ENCODE measurements around the gene NOTCH2NLA.
"Not testable (repeated sequence)": the region's sequence is repeated elsewhere in the genome, so short reads cannot be mapped to it uniquely, and the experiment has no call there.

Gene NOTCH2NLA

DNA sequence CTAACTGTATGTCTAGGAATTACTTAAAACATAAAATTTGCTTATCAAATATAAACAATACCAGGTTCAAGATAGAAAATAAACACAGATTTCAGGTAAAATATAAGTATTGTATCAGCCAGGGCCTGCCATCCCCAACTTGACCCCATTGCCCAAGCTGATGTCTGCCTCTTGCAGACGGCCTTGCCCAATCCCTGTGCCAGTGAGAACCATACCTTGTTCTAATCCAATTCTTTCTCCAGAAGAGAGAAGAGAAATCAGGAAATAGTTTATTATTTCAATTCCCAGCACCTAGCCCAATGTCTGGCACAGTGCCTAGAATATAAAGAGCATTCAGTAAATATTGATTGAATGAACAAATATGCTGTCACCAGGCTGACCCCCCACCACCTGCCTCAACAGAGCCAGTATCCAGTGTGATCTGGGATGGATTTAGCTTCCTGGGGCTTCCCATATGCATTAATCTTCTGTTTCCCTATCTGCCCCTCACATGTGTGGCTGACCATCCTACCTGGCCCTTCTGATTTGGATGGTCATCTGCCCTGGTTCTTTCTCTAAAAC, 29.3 kb upstream of the NOTCH2NLA start:
- not testable (repeated sequence) for H3K27ac ChIP-seq (ENCODE audit: low read depth, low read length); H3K27me3 ChIP-seq (ENCODE audit: control insufficient read depth, insufficient read depth, low read length); H3K36me3 ChIP-seq (ENCODE audit: control insufficient read depth, insufficient read depth, low read length); H3K4me1 ChIP-seq (ENCODE audit: control insufficient read depth, insufficient read depth, low read length); H3K4me3 ChIP-seq (ENCODE audit: low read depth, low read length); H3K9me3 ChIP-seq (ENCODE audit: control insufficient read depth, insufficient read depth, low read depth, low read length); H3K9ac ChIP-seq (ENCODE audit: low read length)

DNA sequence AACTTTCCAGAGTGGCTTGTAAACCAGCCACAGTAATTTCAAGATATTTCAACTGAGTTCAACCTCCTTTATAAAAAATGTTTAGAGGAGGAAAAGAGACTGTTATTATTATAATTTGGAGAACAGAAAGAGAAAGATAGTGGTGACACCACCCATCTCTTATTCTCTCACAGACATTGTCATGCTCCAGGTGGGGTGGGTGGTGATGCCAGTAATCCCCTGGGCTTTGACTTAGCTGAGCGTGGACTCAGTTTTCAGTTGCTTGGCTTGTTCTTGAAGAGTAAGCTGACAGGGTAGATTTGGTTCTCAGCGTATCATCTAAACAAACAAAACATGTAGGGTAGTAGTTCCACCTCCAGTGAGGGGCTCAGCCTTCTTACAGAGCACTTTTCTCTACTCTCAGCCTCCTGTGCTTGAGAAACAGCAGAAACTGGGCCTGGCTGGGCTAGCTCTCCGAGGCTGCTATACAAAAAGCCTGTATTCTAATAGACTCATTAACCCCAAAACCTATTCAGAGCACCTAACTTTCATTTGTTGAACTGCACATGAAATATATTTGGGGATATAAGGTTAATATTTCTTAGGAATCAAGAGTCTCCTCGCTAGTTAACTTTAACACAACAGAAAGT, 25.9 kb upstream of the NOTCH2NLA start:
- not testable (repeated sequence) for H3K27ac ChIP-seq (ENCODE audit: low read depth, low read length); H3K4me3 ChIP-seq (ENCODE audit: low read depth, low read length); H3K4me1 ChIP-seq (ENCODE audit: control insufficient read depth, insufficient read depth, low read length)

GRCh38 chr1:146253249-146253855, 24.5 kb upstream of the NOTCH2NLA start:
- not testable (repeated sequence) for H3K36me3 ChIP-seq (ENCODE audit: control insufficient read depth, insufficient read depth, low read length); H3K27ac ChIP-seq (ENCODE audit: low read depth, low read length); H3K9ac ChIP-seq (ENCODE audit: low read length); H3K4me3 ChIP-seq (ENCODE audit: low read depth, low read length); H3K4me1 ChIP-seq (ENCODE audit: control insufficient read depth, insufficient read depth, low read length); H3K27me3 ChIP-seq (ENCODE audit: control insufficient read depth, insufficient read depth, low read length); H3K9me3 ChIP-seq (ENCODE audit: control insufficient read depth, insufficient read depth, low read depth, low read length)

More for the DNA sequence above, 25.9 kb upstream of the NOTCH2NLA start:
- H3K27me3 ChIP-seq (ENCODE audit: control insufficient read depth, insufficient read depth, low read length); H3K9me3 ChIP-seq (ENCODE audit: control insufficient read depth, insufficient read depth, low read depth, low read length); H3K9ac ChIP-seq (ENCODE audit: low read length); H3K36me3 ChIP-seq (ENCODE audit: control insufficient read depth, insufficient read depth, low read length): not testable (repeated sequence)

GRCh38 chr1:146251523-146251922, 22.7 kb upstream of the NOTCH2NLA start:
- not testable (repeated sequence) for H3K36me3 ChIP-seq (ENCODE audit: control insufficient read depth, insufficient read depth, low read length); H3K9me3 ChIP-seq (ENCODE audit: control insufficient read depth, insufficient read depth, low read depth, low read length); H3K4me1 ChIP-seq (ENCODE audit: control insufficient read depth, insufficient read depth, low read length); H3K27me3 ChIP-seq (ENCODE audit: control insufficient read depth, insufficient read depth, low read length); H3K4me3 ChIP-seq (ENCODE audit: low read depth, low read length); H3K27ac ChIP-seq (ENCODE audit: low read depth, low read length); H3K9ac ChIP-seq (ENCODE audit: low read length)

DNA sequence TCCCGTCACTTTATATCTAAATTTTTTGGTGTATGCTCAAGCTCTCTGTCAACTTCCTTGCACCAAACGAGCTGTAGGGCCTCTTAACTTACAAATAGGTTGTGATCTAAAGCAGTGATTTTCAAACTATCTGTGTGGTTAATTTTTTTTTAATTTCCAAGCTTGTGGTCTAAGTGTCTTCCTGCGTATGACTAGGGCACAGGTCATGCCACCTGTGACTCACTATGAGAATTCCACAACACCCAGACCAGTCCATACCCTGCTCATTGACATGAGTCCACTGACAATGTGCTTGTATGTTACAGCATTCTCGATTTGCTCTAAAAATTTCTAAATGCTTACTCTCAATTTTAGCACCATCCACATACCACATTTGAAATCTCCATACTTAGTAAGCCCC, 19.8 kb upstream of the NOTCH2NLA start:
- not testable (repeated sequence) for H3K9me3 ChIP-seq (ENCODE audit: control insufficient read depth, insufficient read depth, low read depth, low read length); H3K9ac ChIP-seq (ENCODE audit: low read length); H3K4me3 ChIP-seq (ENCODE audit: low read depth, low read length); H3K36me3 ChIP-seq (ENCODE audit: control insufficient read depth, insufficient read depth, low read length); H3K27me3 ChIP-seq (ENCODE audit: control insufficient read depth, insufficient read depth, low read length); H3K27ac ChIP-seq (ENCODE audit: low read depth, low read length); H3K4me1 ChIP-seq (ENCODE audit: control insufficient read depth, insufficient read depth, low read length)

DNA sequence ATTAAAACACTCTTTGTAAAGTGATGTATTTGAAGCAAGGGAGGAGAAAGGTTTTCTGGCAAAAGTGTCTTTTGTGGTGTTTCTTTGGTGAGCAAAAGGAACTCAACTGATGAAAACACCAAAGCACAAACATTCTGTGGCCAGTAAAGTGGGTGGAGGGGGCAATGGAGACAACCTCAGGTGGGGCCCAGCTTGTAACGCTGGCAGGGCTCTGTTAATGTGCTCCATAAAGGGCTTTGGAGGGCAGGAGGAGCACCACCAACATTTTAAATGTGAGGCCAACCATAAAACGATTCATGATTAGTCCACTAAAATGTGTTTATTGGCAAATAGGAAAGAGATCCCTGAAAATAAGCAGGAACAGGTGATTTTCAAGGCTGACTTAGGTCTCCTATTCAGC, 7.8 kb upstream of the NOTCH2NLA start:
- H3K27me3 ChIP-seq (ENCODE audit: control insufficient read depth, insufficient read depth, low read length); H3K27ac ChIP-seq (ENCODE audit: low read depth, low read length); H3K4me3 ChIP-seq (ENCODE audit: low read depth, low read length); H3K36me3 ChIP-seq (ENCODE audit: control insufficient read depth, insufficient read depth, low read length); H3K9me3 ChIP-seq (ENCODE audit: control insufficient read depth, insufficient read depth, low read depth, low read length); H3K4me1 ChIP-seq (ENCODE audit: control insufficient read depth, insufficient read depth, low read length); H3K9ac ChIP-seq (ENCODE audit: low read length): not testable (repeated sequence)

- H3K4me3 ChIP-seq (ENCODE audit: low read depth, low read length); H3K27ac ChIP-seq (ENCODE audit: low read depth, low read length); H3K9ac ChIP-seq (ENCODE audit: low read length); H3K27me3 ChIP-seq (ENCODE audit: control insufficient read depth, insufficient read depth, low read length); H3K36me3 ChIP-seq (ENCODE audit: control insufficient read depth, insufficient read depth, low read length); H3K4me1 ChIP-seq (ENCODE audit: control insufficient read depth, insufficient read depth, low read length); H3K9me3 ChIP-seq (ENCODE audit: control insufficient read depth, insufficient read depth, low read depth, low read length): not testable (repeated sequence)
Measured at GRCh38 chr1:146236026-146236601, 7.3 kb upstream of the NOTCH2NLA start.

- not testable (repeated sequence) for H3K27ac ChIP-seq (ENCODE audit: low read depth, low read length); H3K9me3 ChIP-seq (ENCODE audit: control insufficient read depth, insufficient read depth, low read depth, low read length); H3K9ac ChIP-seq (ENCODE audit: low read length); H3K27me3 ChIP-seq (ENCODE audit: control insufficient read depth, insufficient read depth, low read length); H3K36me3 ChIP-seq (ENCODE audit: control insufficient read depth, insufficient read depth, low read length); H3K4me1 ChIP-seq (ENCODE audit: control insufficient read depth, insufficient read depth, low read length)
- peak overlapping the region; percentile 60 for H3K4me3 ChIP-seq (ENCODE audit: low read depth, low read length)
Measured at GRCh38 chr1:146228144-146228682, 608 bp downstream of the NOTCH2NLA start.

- not testable (repeated sequence) for H3K9ac ChIP-seq (ENCODE audit: low read length); H3K27me3 ChIP-seq (ENCODE audit: control insufficient read depth, insufficient read depth, low read length); H3K9me3 ChIP-seq (ENCODE audit: control insufficient read depth, insufficient read depth, low read depth, low read length); H3K27ac ChIP-seq (ENCODE audit: low read depth, low read length); H3K36me3 ChIP-seq (ENCODE audit: control insufficient read depth, insufficient read depth, low read length); H3K4me1 ChIP-seq (ENCODE audit: control insufficient read depth, insufficient read depth, low read length); H3K4me3 ChIP-seq (ENCODE audit: low read depth, low read length)
Measured at GRCh38 chr1:146174531-146174930, 54.3 kb downstream of the NOTCH2NLA start.

DNA sequence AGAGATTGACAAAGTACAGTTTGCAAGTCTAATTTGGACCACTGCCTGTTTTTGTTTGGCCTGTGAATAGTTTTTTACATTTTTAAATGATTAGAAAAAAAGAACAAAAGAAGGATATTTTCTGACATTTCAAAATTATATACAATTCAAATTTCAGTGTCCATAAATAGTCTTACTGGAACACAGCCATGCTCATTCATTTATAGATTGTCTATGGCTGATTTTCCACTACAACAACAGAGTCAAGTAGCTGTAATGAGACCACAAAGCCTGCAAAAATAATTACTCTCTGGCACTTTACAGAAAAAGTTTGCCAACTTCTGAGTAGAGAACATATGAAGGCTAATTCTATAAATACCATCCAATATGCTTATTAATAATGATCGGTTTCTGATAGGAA, 61.1 kb downstream of the NOTCH2NLA start:
- H3K4me3 ChIP-seq (ENCODE audit: low read depth, low read length); H3K9ac ChIP-seq (ENCODE audit: low read length): not testable (repeated sequence)

DNA sequence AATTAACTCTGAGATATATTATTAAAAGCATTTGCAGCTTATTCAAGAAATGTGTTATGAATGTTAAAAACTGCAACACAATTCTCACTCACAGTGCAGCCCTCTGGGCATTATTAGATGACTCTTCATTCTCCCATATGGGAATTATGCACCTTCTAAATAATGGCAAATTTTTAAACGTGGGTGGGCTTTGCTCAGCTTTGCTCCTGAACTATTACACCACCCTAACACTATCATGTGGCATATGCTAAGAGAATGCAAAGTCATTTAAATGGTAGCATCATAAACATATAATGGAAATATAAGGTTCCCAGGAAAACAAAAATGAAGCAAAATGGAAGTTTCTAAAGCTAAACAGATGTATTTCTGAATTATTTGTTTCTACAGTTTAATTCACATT, 61.5 kb downstream of the NOTCH2NLA start:
- H3K9ac ChIP-seq (ENCODE audit: low read length); H3K36me3 ChIP-seq (ENCODE audit: control insufficient read depth, insufficient read depth, low read length); H3K4me3 ChIP-seq (ENCODE audit: low read depth, low read length); H3K27me3 ChIP-seq (ENCODE audit: control insufficient read depth, insufficient read depth, low read length); H3K4me1 ChIP-seq (ENCODE audit: control insufficient read depth, insufficient read depth, low read length); H3K27ac ChIP-seq (ENCODE audit: low read depth, low read length); H3K9me3 ChIP-seq (ENCODE audit: control insufficient read depth, insufficient read depth, low read depth, low read length): not testable (repeated sequence)

More for the DNA sequence above, 61.1 kb downstream of the NOTCH2NLA start:
- H3K36me3 ChIP-seq (ENCODE audit: control insufficient read depth, insufficient read depth, low read length); H3K4me1 ChIP-seq (ENCODE audit: control insufficient read depth, insufficient read depth, low read length); H3K9me3 ChIP-seq (ENCODE audit: control insufficient read depth, insufficient read depth, low read depth, low read length); H3K27me3 ChIP-seq (ENCODE audit: control insufficient read depth, insufficient read depth, low read length); H3K27ac ChIP-seq (ENCODE audit: low read depth, low read length): not testable (repeated sequence)
